Neural cell (in vitro differentiated cells): ENCODE results near the gene SDHB. TPM values are rescaled to one million over a fixed set of nuclear protein-coding genes. Genes with fewer than 3 reads are reported as not detected.

Source experiments
- H2AFZ ChIP-seq: fragments of 200-600, 300-800 bp; sonication (generic), shearing (Covaris generic); 2 replicates; pipeline ENCODE4 v1.6.0; 2014; ENCODE audit warnings: low read depth, mild to moderate bottlenecking, antibody characterized with exemption, low read length, moderate library complexity
- H3F3A ChIP-seq: fragments of 200-600 bp; shearing (Covaris generic); 2 replicates; pipeline ENCODE4 v1.6.1; 2016; ENCODE audit warnings: mild to moderate bottlenecking, moderate library complexity, mixed read lengths, antibody characterized with exemption, low read length; ENCODE audit not compliant: insufficient read depth, poor library complexity, severe bottlenecking
- H3K27ac ChIP-seq: fragments of 200-600, 300-800 bp; sonication (generic), shearing (Covaris generic); 2 replicates; pipeline ENCODE4 v1.5.1; 2014; ENCODE audit warnings: mild to moderate bottlenecking, low read length, moderate library complexity
- H3K27me3 ChIP-seq: fragments of 300-800, 200-600 bp; sonication (generic), shearing (Covaris generic); 2 replicates; pipeline ENCODE4 v1.6.0; 2014; ENCODE audit warnings: mild to moderate bottlenecking, low read depth, low read length, moderate library complexity; ENCODE audit not compliant: insufficient read depth
- H3K36me3 ChIP-seq: fragments of 300-800, 200-600 bp; sonication (generic), shearing (Covaris generic); 2 replicates; pipeline ENCODE4 v1.5.1; 2014; ENCODE audit warnings: mild to moderate bottlenecking, antibody characterized with exemption, low read length, moderate library complexity; ENCODE audit not compliant: insufficient read depth
- H3K4me2 ChIP-seq: fragments of 300-800, 200-600 bp; sonication (generic), shearing (Covaris generic); 2 replicates; pipeline ENCODE4 v1.6.0; 2014; ENCODE audit warnings: mild to moderate bottlenecking, low read length
- H3K4me3 ChIP-seq: fragments of 300-800, 200-600 bp; sonication (generic), shearing (Covaris generic); 2 replicates; pipeline ENCODE4 v1.5.1; 2014; ENCODE audit warnings: mild to moderate bottlenecking, low read length, moderate library complexity
- H3K79me2 ChIP-seq: fragments of 200-600 bp; shearing (Covaris generic); replicated peaks from 2 replicates; pipeline ENCODE4 v1.6.0; 2014; ENCODE audit warnings: mild to moderate bottlenecking, low read length, moderate library complexity; ENCODE audit not compliant: insufficient read depth
- H3K9ac ChIP-seq: fragments of 300-800, 200-600 bp; sonication (generic), shearing (Covaris generic); 2 replicates; pipeline ENCODE4 v1.6.1; 2016; ENCODE audit warnings: mild to moderate bottlenecking, low read length, mixed read lengths
- H3K9me2 ChIP-seq: fragments of 200-600 bp; shearing (Covaris generic); 2 replicates; pipeline ENCODE4 v1.6.1; 2016; ENCODE audit warnings: mild to moderate bottlenecking, low read length, mixed read lengths; ENCODE audit not compliant: insufficient read depth
- H3K9me3 ChIP-seq: fragments of 200-600, 300-800 bp; sonication (generic), shearing (Covaris generic); 2 replicates; pipeline ENCODE4 v1.6.1; 2016; ENCODE audit warnings: mild to moderate bottlenecking, mixed run types, low read length, moderate library complexity, mixed read lengths
- H4K20me1 ChIP-seq: fragments of 200-600 bp; shearing (Covaris generic); 2 replicates; pipeline ENCODE4 v1.6.1; 2016; ENCODE audit warnings: mild to moderate bottlenecking, mixed run types; ENCODE audit not compliant: insufficient read depth
- CTCF ChIP-seq: fragments of 450-650 bp; IDR thresholded peaks from 2 replicates; pipeline ENCODE4 v1.5.1; 2014; ENCODE audit warnings: antibody characterized with exemption, mild to moderate bottlenecking, moderate library complexity; ENCODE audit not compliant: poor library complexity, severe bottlenecking
- EP300 ChIP-seq: fragments of 450-650 bp; conservative IDR thresholded peaks from 2 replicates; pipeline ENCODE4 v1.6.1; 2014; ENCODE audit warnings: antibody characterized with exemption, mild to moderate bottlenecking, moderate library complexity; ENCODE audit not compliant: poor library complexity, severe bottlenecking
- EZH2 ChIP-seq: fragments of 200-600, 300-800 bp; shearing (Covaris generic), sonication (generic); IDR thresholded peaks from 2 replicates; pipeline ENCODE4 v1.6.1; 2014; ENCODE audit warnings: antibody characterized with exemption, low read length, borderline replicate concordance, mild to moderate bottlenecking; ENCODE audit not compliant: insufficient read depth, poor library complexity, severe bottlenecking
- MXI1 ChIP-seq: fragments of 450-650 bp; conservative IDR thresholded peaks from 2 replicates; pipeline ENCODE4 v1.6.1; 2014; ENCODE audit warnings: antibody characterized with exemption, mild to moderate bottlenecking; ENCODE audit not compliant: poor library complexity, severe bottlenecking
- POLR2AphosphoS5 ChIP-seq: IDR thresholded peaks from 2 replicates; pipeline ENCODE4 v1.6.1; 2012
- RAD21 ChIP-seq: fragments of 450-650 bp; conservative IDR thresholded peaks from 2 replicates; pipeline ENCODE4 v1.6.1; 2014; ENCODE audit warnings: antibody characterized with exemption, mild to moderate bottlenecking, moderate library complexity
- REST ChIP-seq: IDR thresholded peaks from 2 replicates; pipeline ENCODE4 v1.6.1; 2012; ENCODE audit warnings: borderline replicate concordance
- SMC3 ChIP-seq: fragments of 450-650 bp; conservative IDR thresholded peaks from 2 replicates; pipeline ENCODE4 v1.6.1; 2014; ENCODE audit warnings: antibody characterized with exemption, mild to moderate bottlenecking, moderate library complexity; ENCODE audit not compliant: poor library complexity
- TAF1 ChIP-seq: IDR thresholded peaks from 2 replicates; pipeline ENCODE4 v1.6.1; 2012; ENCODE audit warnings: low read depth
- polyA plus RNA-seq: library from polyadenylated mRNA; depleted of rRNA; stranded (reverse); fragments of >200 nt; gene quantifications from 2 replicates; pipeline ENCODE4 v1.2.3, GENCODE V29; 2014

Gene SDHB
- polyA plus RNA-seq, 1 donor from 2014 or later, result 129 TPM

DNA sequence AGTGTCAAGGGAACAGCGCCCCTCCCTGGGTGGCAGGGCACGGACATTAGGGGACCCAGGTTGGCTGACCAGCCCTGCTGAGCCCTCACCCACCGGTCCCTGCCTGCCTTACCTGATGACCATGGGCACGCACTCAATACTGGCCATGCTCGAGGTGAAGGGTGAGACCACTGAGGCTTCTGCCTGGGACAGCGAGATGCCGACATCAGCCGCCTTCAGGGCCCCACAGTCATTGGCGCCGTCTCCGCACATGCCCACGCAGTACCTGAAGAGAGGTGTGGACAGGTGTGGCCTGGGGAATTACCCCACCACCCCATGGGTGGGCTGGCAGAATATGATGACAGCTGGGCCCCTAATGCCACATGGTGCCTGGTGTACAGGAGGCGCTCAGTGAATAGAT is 65.6 kb downstream of the SDHB start:
- TF ChIP-seq EP300 (no peak), TAF1 (no peak), SMC3 (no peak), EZH2 (no peak), MXI1 (no peak), CTCF (no peak), RAD21 (no peak), REST (no peak), POLR2AphosphoS5 (no peak)
- Histone ChIP-seq H4K20me1 (no peaks in the 10 kb centered on the region), H3K79me2 (no peaks in the 10 kb centered on the region), H3K9me2 (no peaks in the 10 kb centered on the region), H3K27me3 (no peaks in the 10 kb centered on the region), H3F3A (no peaks in the 10 kb centered on the region), H3K9ac (no peak overlapping the region), H2AFZ (no peak overlapping the region), H3K9me3 (no peaks in the 10 kb centered on the region), H3K4me2 (no peak overlapping the region), H3K36me3 (no peaks in the 10 kb centered on the region), H3K4me3 (no peak overlapping the region), H3K27ac (no peak overlapping the region)

GRCh38 chr1:16986962-16987361 is 66.9 kb downstream of the SDHB start:
- Histone ChIP-seq H2AFZ (no peak overlapping the region), H3K79me2 (no peaks in the 10 kb centered on the region), H3K4me2 (no peak overlapping the region), H3F3A (no peaks in the 10 kb centered on the region), H3K9me3 (no peaks in the 10 kb centered on the region), H3K36me3 (no peaks in the 10 kb centered on the region), H4K20me1 (no peaks in the 10 kb centered on the region), H3K4me3 (no peak overlapping the region), H3K27ac (no peak overlapping the region), H3K9ac (no peak overlapping the region), H3K27me3 (no peaks in the 10 kb centered on the region), H3K9me2 (no peaks in the 10 kb centered on the region)
- TF ChIP-seq CTCF (peak; percentile 37), REST (no peak)
